Endodermal cell (in vitro differentiated cells): ENCODE measurements around the gene SLC7A8. TPM values are rescaled to one million over a fixed set of nuclear protein-coding genes. Genes with fewer than 3 reads are reported as not detected.
"Not testable (repeated sequence)": the region's sequence is repeated elsewhere in the genome, so short reads cannot be mapped to it uniquely, and the experiment has no call there.

Source experiments
- DNase-seq: peaks from one replicate; pipeline ENCODE4 v3.0.0-alpha.2; 2017
- H3K27ac ChIP-seq: 2 replicates; pipeline ENCODE4 v1.5.1; 2013; ENCODE audit warnings: mild to moderate bottlenecking, low read depth, low read length, moderate library complexity
- H3K27me3 ChIP-seq: 2 replicates; pipeline ENCODE4 v1.6.1; 2013; ENCODE audit warnings: mild to moderate bottlenecking, low read length, moderate library complexity; ENCODE audit not compliant: insufficient read depth, control insufficient read depth, poor library complexity, severe bottlenecking
- H3K36me3 ChIP-seq: 2 replicates; pipeline ENCODE4 v1.7.0; 2013; ENCODE audit warnings: mild to moderate bottlenecking, low read length, moderate library complexity; ENCODE audit not compliant: control insufficient read depth, insufficient read depth
- H3K4me1 ChIP-seq: one replicate; pipeline ENCODE4 v1.7.0; 2013; ENCODE audit warnings: low read length; ENCODE audit not compliant: control insufficient read depth, insufficient read depth
- H3K4me3 ChIP-seq: 2 replicates; pipeline ENCODE4 v1.5.1; 2013; ENCODE audit warnings: mild to moderate bottlenecking, low read length, moderate library complexity
- H3K9ac ChIP-seq: 2 replicates; pipeline ENCODE4 v1.6.1; 2013; ENCODE audit warnings: mild to moderate bottlenecking, low read length, moderate library complexity; ENCODE audit not compliant: poor library complexity, severe bottlenecking; ENCODE audit errors: extremely low read depth
- H3K9me3 ChIP-seq: 2 replicates; pipeline ENCODE4 v1.6.1; 2013; ENCODE audit warnings: mild to moderate bottlenecking, low read length, moderate library complexity; ENCODE audit not compliant: control insufficient read depth
- H3K27ac Mint-ChIP-seq: 2 replicates; pipeline ENCODE4 v1.8.0; 2020; ENCODE audit warnings: mixed read lengths
- H3K27me3 Mint-ChIP-seq: 2 replicates; pipeline ENCODE4 v1.8.0; 2021; ENCODE audit warnings: mild to moderate bottlenecking, mixed read lengths; ENCODE audit not compliant: insufficient read depth
- H3K36me3 Mint-ChIP-seq: 2 replicates; pipeline ENCODE4 v1.8.0; 2020; ENCODE audit warnings: low read depth, mixed read lengths
- H3K4me1 Mint-ChIP-seq: 2 replicates; pipeline ENCODE4 v1.8.0; 2020; ENCODE audit warnings: mixed read lengths
- H3K4me3 Mint-ChIP-seq: 2 replicates; pipeline ENCODE4 v1.8.0; 2020; ENCODE audit warnings: mild to moderate bottlenecking, moderate library complexity, mixed read lengths
- H3K9me3 Mint-ChIP-seq: 2 replicates; pipeline ENCODE4 v1.8.0; 2020; ENCODE audit warnings: mild to moderate bottlenecking, mixed read lengths
- WGBS, 2 experiments: methylation state at CpG; one replicate each; pipeline versions ENCODE4 v1.1.5 to v1.1.7; 2013; ENCODE audit warnings: missing lambda C conversion rate in 2 of 2, mixed read lengths in 1 of 2; ENCODE audit not compliant: insufficient coverage in 1 of 2, insufficient read length in 1 of 2; 5-methylcytosine and 5-hydroxymethylcytosine counted together
- total RNA-seq, 2 donors: library from RNA; stranded (reverse); fragmentation: NEBNext Ultra II Directional in 1 of 2; extraction: Animal tissue kit (Norgen Biotek cat#: 25700) in 1 of 2; gene quantifications; 2 replicates in 1 of 2; 3 replicates in 1 of 2; pipeline ENCODE4 v1.2.1, GENCODE V29; 2021
- TF ChIP-seq, protein P1 (sequence below): fragments of 200-600 bp; sonication (generic); conservative IDR thresholded peaks from 2 replicates; pipeline ENCODE4 v1.5.0; 2021; ENCODE audit warnings: antibody characterized with exemption, mild to moderate bottlenecking

SLC7A8 gene
- total RNA-seq, 2 donors from 2014 or later, result 47.6 to 48.9 TPM

DNA sequence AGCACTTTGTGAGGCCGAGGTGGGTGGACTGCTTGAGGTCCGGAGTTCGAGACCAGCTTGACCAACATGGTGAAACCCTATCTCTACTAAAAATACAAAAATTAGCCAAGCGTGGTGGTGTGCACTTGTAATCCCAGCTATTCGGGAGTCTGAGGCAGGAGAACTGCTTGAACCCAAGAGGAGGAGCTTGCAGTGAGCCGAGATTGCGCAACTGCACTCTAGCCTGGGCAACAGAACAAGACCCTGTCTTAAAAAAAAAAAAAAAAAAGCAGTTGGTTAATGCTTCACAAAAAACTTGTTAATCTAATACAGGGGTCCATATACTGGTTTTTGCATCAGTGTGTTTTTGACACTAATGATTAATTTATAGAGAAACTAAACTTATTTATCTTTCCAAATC lies 18.5 kb upstream of the SLC7A8 start:
- no peaks in the 10 kb centered on the region for H3K9me3 ChIP-seq
- no peak overlapping the region for H3K27ac Mint-ChIP-seq
- no peak overlapping the region for H3K4me3 ChIP-seq
- H3K4me3 Mint-ChIP-seq, result no peak overlapping the region
- H3K36me3 Mint-ChIP-seq, result no peaks in the 10 kb centered on the region
- peaks cover 7% of the 10 kb centered on the region for H3K4me1 ChIP-seq
- no peak overlapping the region for H3K27ac ChIP-seq
- no peak for DNase-seq
- H3K36me3 ChIP-seq, result no peaks in the 10 kb centered on the region
- TF ChIP-seq, protein P1, sequence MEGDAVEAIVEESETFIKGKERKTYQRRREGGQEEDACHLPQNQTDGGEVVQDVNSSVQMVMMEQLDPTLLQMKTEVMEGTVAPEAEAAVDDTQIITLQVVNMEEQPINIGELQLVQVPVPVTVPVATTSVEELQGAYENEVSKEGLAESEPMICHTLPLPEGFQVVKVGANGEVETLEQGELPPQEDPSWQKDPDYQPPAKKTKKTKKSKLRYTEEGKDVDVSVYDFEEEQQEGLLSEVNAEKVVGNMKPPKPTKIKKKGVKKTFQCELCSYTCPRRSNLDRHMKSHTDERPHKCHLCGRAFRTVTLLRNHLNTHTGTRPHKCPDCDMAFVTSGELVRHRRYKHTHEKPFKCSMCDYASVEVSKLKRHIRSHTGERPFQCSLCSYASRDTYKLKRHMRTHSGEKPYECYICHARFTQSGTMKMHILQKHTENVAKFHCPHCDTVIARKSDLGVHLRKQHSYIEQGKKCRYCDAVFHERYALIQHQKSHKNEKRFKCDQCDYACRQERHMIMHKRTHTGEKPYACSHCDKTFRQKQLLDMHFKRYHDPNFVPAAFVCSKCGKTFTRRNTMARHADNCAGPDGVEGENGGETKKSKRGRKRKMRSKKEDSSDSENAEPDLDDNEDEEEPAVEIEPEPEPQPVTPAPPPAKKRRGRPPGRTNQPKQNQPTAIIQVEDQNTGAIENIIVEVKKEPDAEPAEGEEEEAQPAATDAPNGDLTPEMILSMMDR, result no peak
- no peaks in the 10 kb centered on the region for H3K27me3 ChIP-seq
- peaks cover 33% of the 10 kb centered on the region for H3K4me1 Mint-ChIP-seq
- H3K9ac ChIP-seq, result no peak overlapping the region
- no peaks in the 10 kb centered on the region for H3K9me3 Mint-ChIP-seq
- 89 to 95% methylated on average over 5 to 7 of the region's 7 CpGs for WGBS, 2 experiments
- no peaks in the 10 kb centered on the region for H3K27me3 Mint-ChIP-seq

- peak overlapping the region; percentile 63 for H3K27ac Mint-ChIP-seq
- not testable (repeated sequence) for H3K27ac ChIP-seq, H3K9me3 Mint-ChIP-seq, H3K4me1 ChIP-seq, H3K36me3 Mint-ChIP-seq, H3K9me3 ChIP-seq, H3K9ac ChIP-seq, H3K27me3 ChIP-seq, H3K27me3 Mint-ChIP-seq, DNase-seq, H3K36me3 ChIP-seq, H3K4me3 ChIP-seq, H3K4me3 Mint-ChIP-seq
- 86 to 87% methylated on average over 1 of the region's 1 CpG for WGBS, 2 experiments
- H3K4me1 Mint-ChIP-seq, result peaks cover 26% of the 10 kb centered on the region
Measured at GRCh38 chr14:23199141-23199540, 15.7 kb upstream of the SLC7A8 start.

- H3K4me1 Mint-ChIP-seq, result peaks cover 23% of the 10 kb centered on the region
- H3K9me3 Mint-ChIP-seq, H3K9ac ChIP-seq, H3K4me3 ChIP-seq, H3K27me3 ChIP-seq, H3K4me3 Mint-ChIP-seq, H3K27ac Mint-ChIP-seq, H3K27me3 Mint-ChIP-seq, H3K4me1 ChIP-seq, H3K27ac ChIP-seq, H3K36me3 ChIP-seq, DNase-seq, H3K36me3 Mint-ChIP-seq, H3K9me3 ChIP-seq: not testable (repeated sequence)
- WGBS, 2 experiments, result 95 to 100% methylated on average over 1 to 2 of the region's 2 CpGs
Measured at GRCh38 chr14:23196487-23196886, 13.0 kb upstream of the SLC7A8 start.

GRCh38 chr14:23195552-23196101 lies 12.2 kb upstream of the SLC7A8 start:
- Mint-ChIP-seq H3K36me3 (no peaks in the 10 kb centered on the region), H3K4me3 (no peak overlapping the region), H3K27ac (no peak overlapping the region), H3K27me3 (no peaks in the 10 kb centered on the region), H3K4me1 (peaks cover 23% of the 10 kb centered on the region), H3K9me3 (no peaks in the 10 kb centered on the region)
- H3K27me3 ChIP-seq, result no peaks in the 10 kb centered on the region
- no peak overlapping the region for H3K27ac ChIP-seq
- no peak overlapping the region for H3K4me3 ChIP-seq
- peaks cover 7% of the 10 kb centered on the region for H3K4me1 ChIP-seq
- WGBS, 2 experiments, result 86 to 92% methylated on average over 7 of the region's 7 CpGs
- H3K9me3 ChIP-seq, result no peaks in the 10 kb centered on the region
- H3K36me3 ChIP-seq, result no peaks in the 10 kb centered on the region
- no peak for DNase-seq
- H3K9ac ChIP-seq, result no peak overlapping the region
- TF ChIP-seq, protein P1, result no peak
